Stromal cell of bone marrow (primary cell): ENCODE data around the gene URI1.
"Not testable (repeated sequence)": the region's sequence is repeated elsewhere in the genome, so short reads cannot be mapped to it uniquely, and the experiment has no call there.

ENCODE experiments used
- DNase-seq: peaks from one replicate; pipeline ENCODE4 v3.0.0-alpha.2; 2012; ENCODE audit warnings: low read depth

The URI1 gene

DNA sequence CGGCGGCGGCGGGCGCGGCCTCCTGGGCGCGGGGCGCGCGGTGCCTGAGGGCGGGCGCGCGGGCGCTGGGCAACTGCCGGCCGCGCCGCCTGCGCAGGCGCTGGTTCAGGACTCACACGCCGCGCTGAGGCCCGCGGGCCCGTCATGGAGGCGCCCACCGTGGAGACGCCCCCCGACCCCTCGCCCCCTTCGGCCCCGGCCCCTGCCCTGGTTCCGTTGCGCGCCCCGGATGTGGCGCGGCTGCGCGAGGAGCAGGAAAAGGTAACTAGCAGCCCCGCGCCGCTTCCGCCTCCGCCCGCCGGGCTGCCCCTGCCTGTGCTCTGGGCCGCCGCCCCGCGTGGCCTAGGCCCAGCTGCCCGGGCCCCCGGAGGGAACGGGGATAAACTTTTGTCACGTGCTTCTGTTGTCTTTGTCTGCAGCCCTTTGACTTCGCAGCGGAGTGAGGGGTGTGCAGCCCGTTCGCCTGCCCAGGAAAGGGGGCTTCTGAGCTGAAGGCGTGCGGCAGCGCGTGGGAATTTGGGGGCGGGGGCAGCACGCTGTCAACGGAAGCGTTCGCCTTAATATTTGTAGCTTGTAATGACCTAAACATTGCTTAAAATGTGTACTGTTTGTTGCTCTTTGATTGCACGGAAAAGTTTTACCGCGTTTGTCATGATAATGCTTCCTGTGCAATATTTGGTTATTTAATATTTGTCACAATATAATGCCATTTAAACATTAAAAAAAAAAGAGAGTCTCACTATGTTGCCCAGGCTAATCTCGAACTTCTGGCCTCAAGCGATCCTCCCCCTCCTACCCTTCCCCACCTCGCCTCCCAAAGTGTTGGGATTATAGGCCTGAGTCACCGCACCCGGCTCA is 594 bp downstream of the URI1 start:
- DNase-seq: no peak

DNA sequence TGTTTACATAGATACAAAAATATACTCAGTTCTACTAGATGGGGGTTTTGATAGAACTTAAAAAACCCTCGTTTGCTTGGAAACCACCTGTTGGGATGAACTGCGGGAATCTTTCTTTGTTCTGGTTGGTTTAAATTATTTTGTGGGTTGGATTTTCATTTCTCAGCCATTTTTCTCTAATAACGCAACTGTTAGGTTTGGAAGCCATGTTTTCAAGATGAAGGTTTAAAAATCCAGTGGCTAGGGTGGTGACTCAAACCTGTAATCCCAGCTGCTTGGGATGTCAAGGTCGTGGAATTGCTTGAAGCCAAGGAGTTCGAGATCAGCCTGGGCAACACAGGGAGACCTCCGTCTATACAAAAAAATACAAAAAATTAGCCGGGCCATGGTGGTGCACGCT is 1.6 kb downstream of the URI1 start:
- no peak for DNase-seq

DNA sequence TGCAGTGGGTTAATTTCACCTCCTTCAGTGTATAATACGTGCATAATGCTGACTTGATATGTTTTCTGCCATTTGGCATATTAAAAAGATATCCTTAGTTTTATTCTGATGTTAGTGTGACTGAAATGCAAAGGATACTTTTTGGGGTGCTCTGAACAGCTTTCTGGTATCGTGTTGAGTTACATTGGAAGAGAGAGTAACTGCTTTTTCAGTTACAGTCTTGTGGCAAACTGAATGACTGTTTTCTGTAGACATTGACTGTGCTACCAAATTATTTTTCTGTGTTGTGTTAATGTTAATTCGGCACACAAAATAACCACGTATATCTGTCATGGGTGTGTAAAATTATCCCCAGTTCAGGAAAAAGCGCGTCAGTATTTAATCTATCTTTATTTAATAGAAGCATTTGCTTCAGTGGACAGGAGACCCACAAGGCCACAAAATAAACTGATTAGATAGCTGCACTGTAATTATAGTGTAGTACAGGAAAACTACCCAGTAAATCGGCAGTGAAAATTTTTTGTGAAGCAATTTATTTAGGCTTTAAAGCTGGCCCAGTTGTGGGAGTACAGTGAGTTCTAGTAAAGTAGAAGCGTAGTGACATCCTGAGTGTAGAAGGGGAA is 2.5 kb downstream of the URI1 start:
- DNase-seq: no peak

DNA sequence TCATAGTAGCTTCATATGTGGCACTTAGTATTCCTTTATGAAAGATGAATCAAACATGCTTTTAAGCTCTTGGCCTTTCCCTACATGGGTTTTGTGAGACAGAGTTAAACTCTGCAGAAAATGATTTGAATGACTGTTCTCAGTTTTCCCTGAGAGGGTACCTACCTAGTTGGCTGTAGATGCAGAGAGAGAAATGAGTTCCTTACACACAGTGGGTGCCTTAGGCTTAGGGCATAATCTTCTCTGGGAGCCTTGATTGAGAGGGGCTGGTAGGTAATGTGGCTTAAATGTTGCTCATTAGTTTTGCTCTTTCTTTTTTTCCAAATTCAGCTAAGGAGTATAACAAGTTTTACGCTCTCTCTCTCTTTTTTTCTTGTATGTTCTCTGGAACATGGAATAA is 3.0 kb downstream of the URI1 start:
- no peak for DNase-seq

DNA sequence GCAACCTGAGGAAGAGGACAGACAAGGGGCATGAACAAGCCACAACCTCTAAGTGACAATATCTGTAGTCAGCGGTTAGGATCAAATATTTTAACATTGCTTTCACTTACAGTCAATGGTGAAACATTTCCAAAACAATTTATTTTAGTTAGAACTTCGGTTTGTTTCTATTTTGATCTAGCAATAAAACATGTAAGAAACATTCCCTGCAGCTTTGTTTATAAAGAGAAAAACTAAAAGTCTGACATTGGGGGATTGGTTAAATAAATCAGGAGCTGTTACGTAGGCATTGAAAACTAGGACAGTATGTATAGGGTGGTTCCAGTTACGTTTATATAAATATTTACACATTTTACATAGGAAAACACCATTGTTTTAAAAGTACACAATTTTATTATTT is 3.4 kb downstream of the URI1 start:
- no peak for DNase-seq

DNA sequence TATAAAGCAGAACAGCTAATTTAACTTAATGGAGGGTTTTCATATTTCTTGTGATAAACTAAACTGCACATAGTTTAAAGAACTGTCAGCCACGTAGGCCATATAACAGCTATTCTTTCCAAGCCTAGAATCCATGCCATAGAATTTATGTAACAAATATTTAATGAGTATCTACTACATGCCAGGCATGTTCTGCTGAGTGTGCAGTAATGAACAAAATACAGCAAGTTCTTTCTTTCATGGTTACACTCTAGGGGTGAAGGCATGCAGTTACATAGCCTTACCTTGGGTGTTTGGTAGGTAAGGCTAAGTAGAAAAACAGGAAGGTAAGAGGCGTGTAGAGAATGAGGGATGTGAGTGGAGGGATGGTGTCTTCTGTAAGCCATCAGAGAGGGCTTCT is 4.6 kb downstream of the URI1 start:
- no peak for DNase-seq

DNA sequence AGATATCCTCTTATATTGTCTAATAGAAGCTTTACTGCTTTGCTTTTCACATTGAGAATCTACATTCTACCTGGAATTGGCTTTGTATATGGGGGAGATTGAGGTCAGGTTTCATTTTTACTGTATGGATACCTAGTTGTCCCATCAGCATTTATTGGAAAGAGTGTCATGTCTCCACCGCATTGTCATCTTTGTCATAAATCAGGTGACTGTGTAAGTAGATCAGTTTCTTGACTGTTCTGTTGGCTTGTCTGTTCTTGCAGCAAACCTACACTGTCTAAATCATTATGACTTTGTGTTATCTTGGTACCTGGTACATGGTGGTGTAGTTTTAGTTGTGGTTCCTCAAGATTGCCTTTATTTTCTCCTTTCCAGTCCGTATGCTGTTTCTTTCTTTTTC is 5.8 kb downstream of the URI1 start:
- no peak for DNase-seq

DNA sequence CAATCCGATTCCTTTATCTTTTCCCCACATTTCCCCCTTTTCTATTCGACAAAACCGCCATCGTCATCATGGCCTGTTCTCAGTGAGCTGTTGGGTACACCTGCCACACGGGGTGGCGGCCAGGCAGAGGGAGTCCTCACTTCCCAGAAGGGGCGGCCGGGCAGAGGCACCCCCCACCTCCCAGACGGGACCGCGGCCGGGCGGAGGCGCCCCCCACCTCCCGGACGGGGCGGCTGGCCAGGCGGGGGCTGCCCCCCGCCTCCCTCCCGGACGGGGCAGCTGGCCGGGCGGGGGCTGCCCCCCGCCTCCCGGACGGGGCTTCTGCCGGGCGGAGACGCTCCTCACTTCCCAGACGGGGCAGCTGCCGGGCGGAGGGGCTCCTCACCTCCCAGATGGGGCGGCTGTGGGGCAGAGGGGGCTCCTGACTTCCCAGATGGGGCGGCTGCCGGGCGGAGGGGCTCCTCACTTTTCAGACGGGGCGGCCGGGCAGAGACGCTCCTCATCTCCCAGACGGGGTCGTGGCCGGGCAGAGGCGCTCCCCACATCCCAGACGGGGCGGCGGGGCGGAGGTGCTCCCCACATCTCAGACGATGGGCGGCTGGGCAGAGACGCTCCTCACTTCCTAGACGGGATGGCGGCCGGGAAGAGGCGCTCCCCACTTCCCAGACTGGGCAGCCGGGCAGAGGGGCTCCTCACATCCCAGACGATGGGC is 6.9 kb downstream of the URI1 start:
- DNase-seq: not testable (repeated sequence)

DNA sequence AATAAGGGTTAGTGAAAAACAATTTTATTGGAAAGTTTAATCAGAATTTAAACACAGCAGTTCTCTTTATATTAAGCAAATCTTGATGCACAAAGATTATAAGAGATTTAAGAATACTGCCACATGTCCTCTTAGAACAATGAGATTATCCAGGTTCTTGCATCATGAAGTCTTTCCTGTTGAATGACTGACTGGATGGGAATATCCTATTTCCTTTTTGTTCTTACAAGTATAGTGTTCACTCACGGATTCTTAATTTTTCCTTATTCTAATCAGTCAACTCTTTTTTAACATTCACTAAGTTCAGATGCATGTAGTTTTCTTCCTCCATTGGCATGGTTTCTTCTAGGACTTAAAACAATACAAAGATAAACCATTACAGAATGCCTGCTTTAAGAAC is 10.1 kb downstream of the URI1 start:
- no peak for DNase-seq

DNA sequence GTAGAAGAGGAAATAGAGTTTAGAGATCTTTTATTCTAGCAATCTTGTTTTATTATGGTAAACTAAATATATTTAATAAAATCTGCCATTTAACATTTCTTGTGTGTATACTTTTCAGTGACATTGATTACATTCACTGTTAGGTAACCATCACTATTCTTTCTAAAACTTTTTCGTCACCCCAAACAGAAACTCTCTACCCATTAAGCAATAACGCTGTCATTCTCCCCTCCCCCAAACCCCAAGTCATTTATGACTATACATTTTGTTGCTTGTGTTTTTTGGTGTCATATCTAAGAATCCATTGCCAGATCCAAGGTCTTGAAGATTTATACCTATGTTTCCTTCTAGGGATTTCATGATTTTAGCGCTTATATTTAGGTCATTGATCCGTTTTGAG is 10.6 kb downstream of the URI1 start:
- DNase-seq: no peak

DNA sequence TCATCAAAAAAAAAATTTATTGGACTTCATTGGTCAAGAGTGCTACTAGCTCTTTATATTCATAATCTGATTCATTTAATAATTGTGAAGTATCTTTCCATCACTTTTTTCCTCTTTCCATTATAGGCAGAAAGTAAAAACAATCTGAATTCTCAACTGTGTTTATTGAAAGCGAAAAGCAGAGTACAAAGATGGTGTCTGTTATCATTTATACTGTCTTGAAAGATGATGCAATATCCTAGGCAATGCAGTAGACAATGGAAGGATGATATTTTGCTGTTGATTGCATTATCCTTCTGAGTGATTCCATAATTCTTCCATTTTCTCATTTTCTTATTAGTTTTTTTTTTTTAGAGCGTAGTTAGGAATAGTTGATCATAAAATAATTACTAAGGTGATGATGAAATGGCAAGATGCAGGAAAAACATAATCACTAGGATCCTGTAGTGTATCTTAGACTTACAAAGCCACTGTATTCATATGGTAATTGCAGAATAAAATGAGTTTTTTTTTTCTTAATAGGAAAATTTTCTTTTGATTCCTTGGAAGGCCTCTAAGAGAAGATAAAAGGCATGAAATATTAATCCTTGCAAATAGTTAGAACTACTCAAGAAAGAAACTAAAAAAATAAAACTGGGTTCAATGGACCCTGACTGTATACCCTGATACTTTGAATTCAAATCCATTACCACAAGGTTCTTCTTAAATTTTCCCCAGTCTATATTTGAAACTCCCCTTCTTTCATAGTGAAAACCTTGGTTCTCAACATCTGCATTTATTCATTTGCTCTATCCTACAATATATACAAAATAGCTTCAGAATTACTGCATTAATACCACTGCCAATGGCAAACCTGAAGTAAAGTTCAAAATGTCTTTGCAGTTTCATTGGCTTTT is 11.6 kb downstream of the URI1 start:
- DNase-seq: no peak

DNA sequence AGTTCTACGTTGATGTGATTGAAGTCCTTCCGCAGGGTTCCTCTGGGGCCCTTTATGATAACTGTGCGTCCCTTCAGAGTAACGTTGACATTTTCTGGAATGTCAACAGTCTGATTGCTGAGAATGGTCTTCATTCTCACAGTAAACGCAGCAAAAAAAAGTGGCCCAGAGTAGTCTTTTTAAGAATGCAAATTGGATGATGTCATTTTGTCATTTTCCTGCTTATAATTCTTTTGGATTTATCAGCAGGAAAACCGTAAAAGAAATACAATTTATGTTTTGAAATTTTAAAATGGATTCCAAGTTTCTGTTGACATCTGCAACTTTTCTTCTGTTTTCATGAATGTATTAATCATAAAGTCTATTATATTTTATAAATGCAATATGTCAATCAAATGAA is 14.8 kb downstream of the URI1 start:
- no peak for DNase-seq

DNA sequence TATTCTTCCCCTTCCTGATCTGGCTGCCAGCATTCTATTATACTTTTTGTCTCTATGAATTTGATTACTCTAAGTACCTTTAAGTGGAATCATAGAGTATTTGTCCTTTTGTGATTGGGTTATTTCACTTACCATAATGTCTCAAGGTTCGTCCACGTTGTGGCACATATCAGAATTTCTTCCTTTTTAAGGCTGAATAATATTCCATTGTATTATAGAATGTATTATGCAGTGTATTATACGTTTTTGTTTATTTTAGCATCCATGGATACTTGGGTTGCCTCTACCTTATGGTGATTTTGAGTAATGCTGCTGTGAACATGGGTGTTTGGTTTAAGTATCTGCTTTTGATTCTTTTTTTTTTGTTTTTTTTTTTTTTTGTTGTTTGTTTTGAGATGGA is 19.3 kb downstream of the URI1 start:
- DNase-seq: no peak

DNA sequence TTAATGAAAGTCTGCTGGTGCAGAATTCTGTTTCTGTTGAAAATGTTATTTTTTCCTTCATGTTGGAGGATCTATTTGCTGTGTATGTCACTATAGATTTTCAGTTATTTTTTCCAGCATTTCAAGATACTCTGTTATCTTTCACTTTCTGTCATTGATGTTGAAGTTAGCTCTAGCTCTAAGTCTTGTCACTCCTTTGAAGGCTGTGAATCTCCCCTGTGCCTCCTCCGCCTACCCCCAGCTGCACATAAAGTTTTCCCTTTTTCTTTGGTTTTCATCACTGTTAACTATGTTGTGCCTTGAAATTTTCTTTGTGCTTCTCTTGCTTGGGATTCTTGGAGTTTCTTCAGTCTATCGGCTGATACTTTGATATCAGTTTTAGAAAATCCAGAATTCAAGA is 20.8 kb downstream of the URI1 start:
- no peak for DNase-seq

DNA sequence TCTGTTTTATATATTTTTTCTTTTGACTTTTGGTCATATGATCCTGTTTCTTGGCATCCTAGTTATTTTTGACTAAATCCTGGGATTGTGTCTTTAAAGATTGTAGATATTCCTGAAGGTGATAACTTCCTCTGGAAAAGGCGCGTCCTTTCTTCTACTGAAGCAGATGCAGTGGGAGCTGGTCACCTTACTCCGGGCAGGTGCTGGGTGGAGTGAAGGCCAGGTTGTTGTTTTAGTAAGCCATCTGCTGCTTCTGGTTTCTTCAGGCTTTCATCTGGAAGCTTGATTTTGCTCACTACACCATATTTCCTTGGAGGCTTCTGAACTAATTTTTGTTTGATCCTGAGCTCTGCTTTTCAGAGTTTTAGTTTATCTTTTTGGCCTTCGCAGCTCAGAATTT is 21.5 kb downstream of the URI1 start:
- no peak for DNase-seq

DNA sequence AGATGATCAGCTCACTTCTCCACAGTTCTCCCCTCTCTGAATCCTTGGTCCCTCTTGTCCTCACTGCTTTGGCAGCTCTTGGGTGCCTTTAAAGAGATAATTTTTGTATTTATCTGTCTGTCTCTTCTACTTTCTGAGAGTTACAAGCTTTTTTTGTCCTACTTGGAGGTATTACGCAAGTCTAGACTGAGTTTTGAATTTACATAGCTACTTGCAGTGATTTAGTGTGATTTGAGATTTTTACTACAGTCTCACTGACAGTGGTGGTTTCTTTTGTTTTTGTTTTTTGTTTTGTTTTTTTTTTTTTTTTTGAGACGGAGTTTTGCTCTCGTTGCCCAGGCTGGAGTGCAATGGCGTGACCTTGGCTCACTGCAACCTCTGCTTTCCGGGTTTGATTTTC is 22.1 kb downstream of the URI1 start:
- DNase-seq: no peak

DNA sequence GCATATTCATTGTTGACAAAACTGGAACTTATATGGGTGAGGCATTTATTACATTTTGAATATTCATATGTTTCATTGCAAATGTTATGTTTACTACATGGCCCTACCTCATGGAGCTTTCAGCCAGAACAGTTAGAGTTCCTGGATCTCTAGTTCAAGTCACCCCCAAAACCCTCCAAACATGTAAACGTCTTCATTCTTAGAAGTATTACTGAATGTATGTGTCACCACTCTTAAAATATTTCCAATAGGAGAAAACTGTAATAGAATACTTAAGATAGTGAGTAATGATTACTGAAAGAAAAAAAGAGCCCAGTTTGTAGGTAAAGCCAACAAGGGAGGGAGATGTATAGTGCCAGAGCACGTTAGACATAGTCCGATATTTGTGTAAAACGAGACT is 23.5 kb downstream of the URI1 start:
- no peak for DNase-seq

DNA sequence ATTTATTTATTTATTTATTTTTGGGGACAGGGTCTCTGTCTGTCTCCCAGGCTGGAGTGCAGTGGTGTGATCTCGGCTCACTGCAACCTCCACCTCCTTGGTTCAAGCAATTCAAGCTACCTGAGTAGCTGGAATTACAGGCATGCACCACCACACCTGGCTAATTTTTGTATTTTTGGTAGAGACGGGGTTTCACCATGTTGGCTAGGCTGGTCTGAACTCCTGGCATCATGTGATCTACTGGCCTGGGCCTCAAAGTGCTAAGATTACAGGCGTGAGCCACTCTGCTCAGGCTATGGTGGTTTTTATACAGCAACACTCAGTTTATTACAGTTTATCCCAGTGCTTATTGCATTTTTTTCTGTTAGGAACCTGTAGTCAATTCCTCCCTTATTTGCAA is 24.1 kb downstream of the URI1 start:
- DNase-seq: not testable (repeated sequence)

DNA sequence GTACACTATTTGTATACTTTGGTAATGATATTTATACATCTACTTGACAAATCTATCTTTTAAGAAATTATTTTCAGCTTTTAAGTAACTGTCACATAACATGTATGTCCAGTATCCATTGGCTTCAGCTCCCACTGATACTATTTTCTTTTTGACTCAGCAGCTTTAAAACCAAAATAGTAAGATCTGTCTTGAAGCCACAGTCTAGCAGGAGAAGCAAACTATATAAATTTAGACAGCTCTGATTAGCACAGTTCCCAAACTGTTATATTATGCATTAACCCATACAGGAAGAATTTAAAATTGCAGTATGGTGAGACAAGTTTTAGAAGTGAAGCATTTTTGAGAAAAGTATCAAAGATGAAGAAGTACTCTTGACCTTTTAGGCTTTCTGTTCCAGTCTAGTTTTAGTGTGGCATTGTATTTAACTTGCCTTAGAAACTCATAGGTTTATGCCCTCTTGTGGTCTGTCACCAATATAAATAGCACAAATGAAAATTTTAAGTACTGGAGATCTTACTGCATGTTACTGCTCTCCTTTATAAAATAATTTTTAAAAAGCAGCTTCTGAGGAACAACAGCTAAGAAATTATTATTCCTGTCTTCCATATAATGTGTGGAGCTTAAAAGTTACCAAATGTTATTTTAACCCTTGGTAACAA is 24.7 kb downstream of the URI1 start:
- no peak for DNase-seq

DNA sequence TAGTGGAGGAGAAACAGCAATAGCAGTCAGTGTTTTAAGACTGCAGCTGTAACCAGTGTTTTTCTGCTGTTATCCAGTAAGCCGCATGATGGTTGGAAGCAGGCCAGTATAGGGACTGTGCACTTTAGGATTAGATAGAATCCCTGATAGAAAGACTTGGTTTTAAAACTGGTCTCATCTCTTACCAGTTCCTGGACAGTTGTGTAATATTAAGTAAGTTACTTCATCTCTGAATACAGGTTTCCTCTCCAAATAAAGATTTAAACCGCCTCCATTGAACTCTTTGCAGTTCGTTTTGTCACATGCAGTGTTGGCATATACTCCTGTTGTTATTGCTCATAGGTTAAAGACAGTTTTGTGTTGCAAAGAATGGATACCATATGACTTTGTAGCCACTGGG is 25.6 kb downstream of the URI1 start:
- no peak for DNase-seq

DNA sequence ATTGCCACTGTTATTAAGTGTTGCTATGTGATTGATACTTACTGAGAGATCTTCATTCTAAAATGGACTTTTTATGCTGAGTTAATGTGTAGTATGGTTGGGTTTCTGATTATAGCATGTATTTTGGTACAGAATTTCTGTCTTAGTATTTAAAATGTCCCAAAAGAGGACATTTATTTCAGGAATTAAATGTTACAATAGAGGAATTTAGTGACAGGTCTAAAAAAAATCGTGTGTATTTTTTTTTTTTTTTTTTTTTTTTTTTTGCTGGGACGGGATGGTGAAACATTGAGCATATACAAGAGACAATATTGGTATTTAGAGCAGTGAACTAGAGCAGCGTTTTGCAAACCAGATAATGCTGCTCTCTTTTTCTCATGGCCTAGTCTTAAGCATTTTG is 27.9 kb downstream of the URI1 start:
- no peak for DNase-seq

DNA sequence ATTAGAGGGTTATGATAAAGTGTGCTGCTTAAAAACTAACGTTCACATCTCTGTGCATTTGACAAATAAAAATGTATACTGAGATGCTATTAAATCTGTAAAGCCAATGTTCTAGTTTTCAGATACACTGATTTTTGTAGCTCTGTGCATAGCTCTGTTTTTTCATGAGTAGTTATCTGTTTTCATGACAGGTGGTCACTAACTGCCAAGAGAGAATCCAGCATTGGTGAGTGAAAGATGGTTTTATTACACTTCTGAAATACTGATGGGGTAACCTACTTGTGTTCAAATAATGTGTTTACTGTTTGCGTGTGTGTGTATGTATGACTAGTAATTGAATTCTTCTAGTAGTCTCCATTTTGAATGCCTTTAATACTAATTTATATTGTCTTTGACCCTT is 29.0 kb downstream of the URI1 start:
- DNase-seq: no peak
